Panc1 (cell line): ENCODE data around the gene PEF1.

Experiments used
- POLR2AphosphoS5 ChIP-seq: IDR thresholded peaks from 2 replicates; pipeline ENCODE4 v1.6.1; 2012; ENCODE audit warnings: mild to moderate bottlenecking, low read depth, low read length, moderate library complexity
- SIN3A ChIP-seq: IDR thresholded peaks from 2 replicates; pipeline ENCODE4 v1.6.1; 2012; ENCODE audit warnings: low read depth, mild to moderate bottlenecking, low read length, moderate library complexity, borderline replicate concordance; ENCODE audit not compliant: insufficient read depth
- TCF7L2 ChIP-seq: IDR thresholded peaks from 2 replicates; pipeline ENCODE4 v1.6.1; 2011; ENCODE audit warnings: mild to moderate bottlenecking, low read depth, low read length, inconsistent platforms
- TF ChIP-seq, protein P1 (sequence below): fragments of 450-650 bp; IDR thresholded peaks from 2 replicates; pipeline ENCODE4 v1.5.1; 2017; ENCODE audit warnings: mild to moderate bottlenecking
- TF ChIP-seq, protein P2 (sequence below), 2 experiments: IDR thresholded peaks; 2 replicates each; pipeline ENCODE4 v1.6.1; 2011 to 2012; ENCODE audit warnings: low read depth in 2 of 2, control low read depth in 1 of 2, low read length in 1 of 2, mild to moderate bottlenecking in 1 of 2, moderate library complexity in 1 of 2; ENCODE audit not compliant: insufficient read depth in 1 of 2

DNA sequence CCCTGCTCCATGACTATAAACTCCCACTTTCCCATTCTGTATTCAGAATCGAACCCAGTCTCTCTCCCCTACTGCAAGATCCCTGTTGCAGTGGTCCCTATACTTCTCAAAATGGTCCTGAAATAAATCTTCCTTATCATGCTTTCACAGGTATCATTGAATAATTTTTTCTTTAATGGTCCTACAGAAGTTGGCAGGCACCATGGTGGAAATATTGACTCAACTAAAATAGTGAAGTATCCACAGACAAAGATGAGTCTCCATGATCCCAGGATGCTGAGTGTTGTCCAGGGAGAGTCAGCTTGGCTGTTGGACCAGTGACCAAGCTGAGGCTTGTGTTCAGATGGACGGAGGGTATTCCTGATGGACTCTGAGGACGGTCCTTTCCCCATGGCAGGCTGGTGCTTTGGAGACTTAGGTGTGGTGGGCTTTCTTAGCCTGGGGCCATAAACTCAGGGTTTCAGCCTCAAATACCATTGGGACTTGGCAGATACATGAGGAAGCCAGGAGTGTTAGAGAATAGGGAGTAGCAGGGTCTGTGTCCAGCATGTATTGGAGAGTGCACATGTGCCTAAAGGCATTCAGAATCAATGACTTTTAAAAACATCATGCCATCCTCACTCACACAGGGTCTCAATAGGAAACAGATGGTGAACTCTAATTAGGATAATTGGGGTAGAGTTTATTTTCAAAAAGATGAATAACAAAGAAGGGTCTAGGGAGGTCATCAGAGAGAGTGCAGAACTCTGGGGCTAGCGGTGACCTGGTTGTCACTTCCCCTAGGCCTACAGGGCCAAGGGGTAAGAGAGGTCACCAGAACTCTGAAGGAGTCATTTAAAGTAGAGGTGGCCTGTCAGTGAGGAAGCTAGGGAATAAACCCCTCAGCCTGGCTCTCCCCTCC lies 48.6 kb downstream of the PEF1 start:
- TF ChIP-seq POLR2AphosphoS5 (no peak), TCF7L2 (no peak), SIN3A (no peak)
- TF ChIP-seq, protein P1, sequence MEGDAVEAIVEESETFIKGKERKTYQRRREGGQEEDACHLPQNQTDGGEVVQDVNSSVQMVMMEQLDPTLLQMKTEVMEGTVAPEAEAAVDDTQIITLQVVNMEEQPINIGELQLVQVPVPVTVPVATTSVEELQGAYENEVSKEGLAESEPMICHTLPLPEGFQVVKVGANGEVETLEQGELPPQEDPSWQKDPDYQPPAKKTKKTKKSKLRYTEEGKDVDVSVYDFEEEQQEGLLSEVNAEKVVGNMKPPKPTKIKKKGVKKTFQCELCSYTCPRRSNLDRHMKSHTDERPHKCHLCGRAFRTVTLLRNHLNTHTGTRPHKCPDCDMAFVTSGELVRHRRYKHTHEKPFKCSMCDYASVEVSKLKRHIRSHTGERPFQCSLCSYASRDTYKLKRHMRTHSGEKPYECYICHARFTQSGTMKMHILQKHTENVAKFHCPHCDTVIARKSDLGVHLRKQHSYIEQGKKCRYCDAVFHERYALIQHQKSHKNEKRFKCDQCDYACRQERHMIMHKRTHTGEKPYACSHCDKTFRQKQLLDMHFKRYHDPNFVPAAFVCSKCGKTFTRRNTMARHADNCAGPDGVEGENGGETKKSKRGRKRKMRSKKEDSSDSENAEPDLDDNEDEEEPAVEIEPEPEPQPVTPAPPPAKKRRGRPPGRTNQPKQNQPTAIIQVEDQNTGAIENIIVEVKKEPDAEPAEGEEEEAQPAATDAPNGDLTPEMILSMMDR = no peak
- TF ChIP-seq, protein P2, sequence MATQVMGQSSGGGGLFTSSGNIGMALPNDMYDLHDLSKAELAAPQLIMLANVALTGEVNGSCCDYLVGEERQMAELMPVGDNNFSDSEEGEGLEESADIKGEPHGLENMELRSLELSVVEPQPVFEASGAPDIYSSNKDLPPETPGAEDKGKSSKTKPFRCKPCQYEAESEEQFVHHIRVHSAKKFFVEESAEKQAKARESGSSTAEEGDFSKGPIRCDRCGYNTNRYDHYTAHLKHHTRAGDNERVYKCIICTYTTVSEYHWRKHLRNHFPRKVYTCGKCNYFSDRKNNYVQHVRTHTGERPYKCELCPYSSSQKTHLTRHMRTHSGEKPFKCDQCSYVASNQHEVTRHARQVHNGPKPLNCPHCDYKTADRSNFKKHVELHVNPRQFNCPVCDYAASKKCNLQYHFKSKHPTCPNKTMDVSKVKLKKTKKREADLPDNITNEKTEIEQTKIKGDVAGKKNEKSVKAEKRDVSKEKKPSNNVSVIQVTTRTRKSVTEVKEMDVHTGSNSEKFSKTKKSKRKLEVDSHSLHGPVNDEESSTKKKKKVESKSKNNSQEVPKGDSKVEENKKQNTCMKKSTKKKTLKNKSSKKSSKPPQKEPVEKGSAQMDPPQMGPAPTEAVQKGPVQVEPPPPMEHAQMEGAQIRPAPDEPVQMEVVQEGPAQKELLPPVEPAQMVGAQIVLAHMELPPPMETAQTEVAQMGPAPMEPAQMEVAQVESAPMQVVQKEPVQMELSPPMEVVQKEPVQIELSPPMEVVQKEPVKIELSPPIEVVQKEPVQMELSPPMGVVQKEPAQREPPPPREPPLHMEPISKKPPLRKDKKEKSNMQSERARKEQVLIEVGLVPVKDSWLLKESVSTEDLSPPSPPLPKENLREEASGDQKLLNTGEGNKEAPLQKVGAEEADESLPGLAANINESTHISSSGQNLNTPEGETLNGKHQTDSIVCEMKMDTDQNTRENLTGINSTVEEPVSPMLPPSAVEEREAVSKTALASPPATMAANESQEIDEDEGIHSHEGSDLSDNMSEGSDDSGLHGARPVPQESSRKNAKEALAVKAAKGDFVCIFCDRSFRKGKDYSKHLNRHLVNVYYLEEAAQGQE (IDR thresholded peaks at IDR 0.05; ENCODE audit: insufficient read depth in 1 of 2, low read depth in 2 of 2, low read length in 1 of 2) = no peak
